Measurements from ENCODE around the gene VEZT.

GRCh38 chr12:95227818-95228356 is 10.3 kb downstream of the VEZT start:
- no peak for TF ChIP-seq POLR2A (IDR thresholded peaks at IDR 0.05; ENCODE audit: low read depth)
- TF ChIP-seq CTCF (IDR thresholded peaks at IDR 0.05): no peak
- TF ChIP-seq POLR2AphosphoS5 (IDR thresholded peaks at IDR 0.05): no peak
- no peak for TF ChIP-seq EP300 (IDR thresholded peaks at IDR 0.05)

Data from esophagus muscularis mucosa (tissue), 4 donors.